T-helper 2 cell treated with Interferon-gamma antibody and Interleukin-4, amounts not matched to agents 5 μg/mL and 100 μg/mL, for 36 hours (primary cell): Measurements from ENCODE around the gene C16orf95.

Experiments used
- DNase-seq: peaks from one replicate; pipeline ENCODE4 v3.0.0; 2021; ENCODE audit warnings: low spot score
- H3K27ac Mint-ChIP-seq: one replicate; pipeline ENCODE4 v1.8.0; 2021; ENCODE audit warnings: mild to moderate bottlenecking, mixed read lengths
- H3K27me3 Mint-ChIP-seq: one replicate; pipeline ENCODE4 v1.8.0; 2021; ENCODE audit warnings: low read depth, mixed read lengths
- H3K36me3 Mint-ChIP-seq: one replicate; pipeline ENCODE4 v1.8.0; 2021; ENCODE audit warnings: low read depth, mixed read lengths
- H3K4me1 Mint-ChIP-seq: one replicate; pipeline ENCODE4 v1.8.0; 2021; ENCODE audit warnings: low read depth, mixed read lengths
- H3K4me3 Mint-ChIP-seq: one replicate; pipeline ENCODE4 v1.8.0; 2022; ENCODE audit warnings: mild to moderate bottlenecking, moderate library complexity, mixed read lengths
- H3K9me3 Mint-ChIP-seq: one replicate; pipeline ENCODE4 v1.8.0; 2021; ENCODE audit warnings: mixed read lengths

The C16orf95 gene

GRCh38 chr16:87321336-87322107 is 4.3 kb upstream of the C16orf95 start:
- no peak overlapping the region for H3K4me3 Mint-ChIP-seq
- DNase-seq: no peak
- H3K27ac Mint-ChIP-seq: no peak overlapping the region
- peaks cover 15% of the 10 kb centered on the region for H3K36me3 Mint-ChIP-seq
- peaks cover 17% of the 10 kb centered on the region for H3K4me1 Mint-ChIP-seq
- no peaks in the 10 kb centered on the region for H3K27me3 Mint-ChIP-seq
- H3K9me3 Mint-ChIP-seq: no peaks in the 10 kb centered on the region

DNA sequence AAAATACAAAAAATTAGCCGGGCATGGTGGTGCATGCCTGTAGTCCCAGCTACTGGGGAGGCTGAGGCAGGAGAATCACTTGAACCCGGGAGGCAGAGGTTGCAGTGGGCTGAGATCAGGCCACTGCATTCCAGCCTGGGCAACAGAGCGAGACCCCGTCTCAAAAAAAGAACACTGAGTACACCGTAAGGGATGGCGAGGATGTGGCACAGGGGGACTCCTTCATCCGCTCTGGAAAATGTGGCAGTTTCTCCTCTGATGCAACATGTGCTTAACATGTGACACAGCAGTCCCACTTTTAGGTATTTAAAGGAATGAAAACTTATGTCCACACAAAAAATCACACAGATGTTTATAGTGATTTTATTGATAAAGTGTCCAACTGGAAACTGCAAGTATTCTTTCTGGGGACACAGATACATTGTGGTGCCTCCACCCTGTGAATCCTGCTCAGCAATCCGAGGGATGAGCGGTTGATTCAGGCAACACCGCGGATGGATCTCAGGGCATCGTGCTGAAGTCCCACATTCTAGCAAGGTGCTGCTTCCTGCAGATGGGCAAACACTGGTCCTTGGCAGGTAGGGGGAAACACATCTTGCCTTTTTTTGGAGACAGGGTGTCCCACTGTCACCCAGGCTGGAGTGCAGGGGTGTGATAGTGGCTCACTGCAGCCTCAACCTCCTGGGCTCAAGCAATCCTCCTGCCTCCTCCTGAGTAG is 3.5 kb upstream of the C16orf95 start:
- no peak overlapping the region for H3K27ac Mint-ChIP-seq
- H3K36me3 Mint-ChIP-seq: peaks cover 15% of the 10 kb centered on the region
- H3K9me3 Mint-ChIP-seq: no peaks in the 10 kb centered on the region
- no peak overlapping the region for H3K4me3 Mint-ChIP-seq
- no peaks in the 10 kb centered on the region for H3K27me3 Mint-ChIP-seq
- peaks cover 18% of the 10 kb centered on the region for H3K4me1 Mint-ChIP-seq
- DNase-seq: no peak

DNA sequence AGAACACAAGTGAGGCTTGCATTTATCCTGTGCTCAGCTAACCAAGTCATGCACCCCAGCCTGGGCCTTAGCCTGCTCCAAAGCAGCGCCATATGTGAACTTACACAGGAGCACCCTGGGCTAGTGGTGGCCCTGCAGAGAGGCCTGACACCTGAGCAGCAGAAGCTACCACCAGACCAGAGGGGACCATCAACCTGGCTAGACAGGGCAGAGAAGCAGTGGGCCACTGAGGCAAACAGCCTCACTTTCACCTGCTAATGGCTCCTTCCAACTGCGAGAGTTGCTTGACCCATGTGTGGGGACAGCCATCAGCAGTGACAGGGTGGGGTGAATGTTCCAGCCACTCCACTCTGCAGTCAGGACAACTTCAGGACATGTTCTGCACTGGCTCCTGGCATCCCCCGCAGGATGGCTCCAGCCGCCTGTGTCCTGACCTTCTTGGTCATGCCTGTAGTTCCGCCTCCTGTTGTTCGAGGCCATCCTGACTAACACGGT is 2.9 kb upstream of the C16orf95 start:
- H3K27me3 Mint-ChIP-seq: no peaks in the 10 kb centered on the region
- H3K27ac Mint-ChIP-seq: no peak overlapping the region
- H3K4me3 Mint-ChIP-seq: no peak overlapping the region
- DNase-seq: no peak
- no peaks in the 10 kb centered on the region for H3K9me3 Mint-ChIP-seq
- peaks cover 15% of the 10 kb centered on the region for H3K36me3 Mint-ChIP-seq
- H3K4me1 Mint-ChIP-seq: peaks cover 16% of the 10 kb centered on the region

- Mint-ChIP-seq H3K36me3 (peaks cover 15% of the 10 kb centered on the region), H3K9me3 (no peaks in the 10 kb centered on the region), H3K27me3 (no peaks in the 10 kb centered on the region), H3K4me3 (peak overlapping the region; percentile 97), H3K27ac (peak overlapping the region; percentile 100), H3K4me1 (peaks cover 16% of the 10 kb centered on the region)
- DNase-seq: no peak
These were observed 1.8 kb upstream of the C16orf95 start for GRCh38 chr16:87319011-87319410.

DNA sequence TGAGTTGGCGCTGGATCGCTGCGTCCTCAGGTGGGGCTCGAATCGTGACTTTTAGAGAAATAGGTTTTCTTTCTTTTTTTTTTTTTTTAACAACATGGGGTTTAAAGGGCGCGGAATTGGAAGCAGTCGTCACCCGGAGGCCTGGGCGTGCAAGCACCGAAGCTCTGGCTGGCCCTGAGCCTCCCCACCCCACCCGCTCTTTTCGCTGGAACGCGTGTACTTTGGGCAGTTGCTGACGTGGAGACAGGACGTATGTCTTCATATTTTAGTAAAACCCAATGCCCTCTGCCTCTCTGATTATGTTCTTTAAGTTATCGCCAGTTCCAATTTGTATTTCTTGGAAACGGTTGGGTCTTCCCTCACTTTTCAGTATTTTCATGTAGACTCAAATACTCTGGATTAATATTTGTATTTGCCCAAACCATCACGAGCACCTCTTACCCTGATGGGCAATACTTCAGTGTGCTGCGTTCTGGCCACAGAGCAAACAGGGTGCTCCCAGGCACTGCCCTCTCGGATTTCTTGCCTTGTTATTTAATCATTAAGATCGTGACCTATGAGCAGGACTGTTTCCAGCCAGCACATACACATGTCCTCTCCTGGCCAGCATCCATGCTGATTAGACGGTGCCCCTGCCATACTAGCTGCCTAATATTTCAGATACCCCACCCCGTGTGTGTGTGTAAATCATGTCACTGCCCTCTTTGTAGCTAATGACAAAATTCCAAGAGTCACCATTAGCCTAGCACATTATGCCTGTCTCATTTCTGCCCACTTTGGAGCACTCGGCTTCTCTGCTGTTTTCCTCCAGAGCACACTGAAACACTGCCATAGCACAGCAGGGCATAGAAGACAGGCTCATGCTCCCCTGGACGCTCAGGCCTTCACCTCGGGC is 805 bp upstream of the C16orf95 start:
- Mint-ChIP-seq H3K4me3 (peak overlapping the region; percentile 97), H3K27me3 (no peaks in the 10 kb centered on the region), H3K36me3 (peaks cover 15% of the 10 kb centered on the region), H3K4me1 (peaks cover 16% of the 10 kb centered on the region), H3K9me3 (no peaks in the 10 kb centered on the region), H3K27ac (peak overlapping the region; percentile 100)
- DNase-seq: peak; percentile 33

- H3K4me1 Mint-ChIP-seq: peaks cover 16% of the 10 kb centered on the region
- H3K27ac Mint-ChIP-seq: peak overlapping the region; percentile 100
- H3K9me3 Mint-ChIP-seq: no peaks in the 10 kb centered on the region
These were observed 706 bp downstream of the C16orf95 start for GRCh38 chr16:87316450-87316922.

GRCh38 chr16:87314990-87315420 is 2.2 kb downstream of the C16orf95 start:
- no peak overlapping the region for H3K27ac Mint-ChIP-seq
- no peak for DNase-seq
- no peak overlapping the region for H3K4me3 Mint-ChIP-seq
- no peaks in the 10 kb centered on the region for H3K9me3 Mint-ChIP-seq
- peaks cover 16% of the 10 kb centered on the region for H3K4me1 Mint-ChIP-seq
- H3K36me3 Mint-ChIP-seq: peaks cover 15% of the 10 kb centered on the region
- H3K27me3 Mint-ChIP-seq: no peaks in the 10 kb centered on the region

More at GRCh38 chr16:87316450-87316922, 706 bp downstream of the C16orf95 start:
- DNase-seq: no peak
- Mint-ChIP-seq H3K27me3 (no peaks in the 10 kb centered on the region), H3K36me3 (peaks cover 15% of the 10 kb centered on the region), H3K4me3 (peak overlapping the region; percentile 97)

- peaks cover 8% of the 10 kb centered on the region for H3K36me3 Mint-ChIP-seq
- no peak overlapping the region for H3K4me3 Mint-ChIP-seq
- H3K9me3 Mint-ChIP-seq: peaks cover 3% of the 10 kb centered on the region
- peaks cover 12% of the 10 kb centered on the region for H3K4me1 Mint-ChIP-seq
- DNase-seq: no peak
- H3K27ac Mint-ChIP-seq: no peak overlapping the region
- H3K27me3 Mint-ChIP-seq: no peaks in the 10 kb centered on the region
These were observed 5.2 kb downstream of the C16orf95 start for GRCh38 chr16:87312008-87312407.

GRCh38 chr16:87311387-87311786 is 5.8 kb downstream of the C16orf95 start:
- peaks cover 8% of the 10 kb centered on the region for H3K4me1 Mint-ChIP-seq
- no peak for DNase-seq
- H3K27ac Mint-ChIP-seq: no peak overlapping the region
- H3K9me3 Mint-ChIP-seq: peaks cover 3% of the 10 kb centered on the region
- H3K4me3 Mint-ChIP-seq: no peak overlapping the region
- no peaks in the 10 kb centered on the region for H3K27me3 Mint-ChIP-seq
- peaks cover 8% of the 10 kb centered on the region for H3K36me3 Mint-ChIP-seq

- Mint-ChIP-seq H3K4me3 (no peak overlapping the region), H3K36me3 (peaks cover 8% of the 10 kb centered on the region), H3K27me3 (no peaks in the 10 kb centered on the region), H3K4me1 (peaks cover 5% of the 10 kb centered on the region), H3K9me3 (peaks cover 3% of the 10 kb centered on the region), H3K27ac (no peak overlapping the region)
- DNase-seq: no peak
These were observed 6.6 kb downstream of the C16orf95 start for GRCh38 chr16:87310610-87311009.

DNA sequence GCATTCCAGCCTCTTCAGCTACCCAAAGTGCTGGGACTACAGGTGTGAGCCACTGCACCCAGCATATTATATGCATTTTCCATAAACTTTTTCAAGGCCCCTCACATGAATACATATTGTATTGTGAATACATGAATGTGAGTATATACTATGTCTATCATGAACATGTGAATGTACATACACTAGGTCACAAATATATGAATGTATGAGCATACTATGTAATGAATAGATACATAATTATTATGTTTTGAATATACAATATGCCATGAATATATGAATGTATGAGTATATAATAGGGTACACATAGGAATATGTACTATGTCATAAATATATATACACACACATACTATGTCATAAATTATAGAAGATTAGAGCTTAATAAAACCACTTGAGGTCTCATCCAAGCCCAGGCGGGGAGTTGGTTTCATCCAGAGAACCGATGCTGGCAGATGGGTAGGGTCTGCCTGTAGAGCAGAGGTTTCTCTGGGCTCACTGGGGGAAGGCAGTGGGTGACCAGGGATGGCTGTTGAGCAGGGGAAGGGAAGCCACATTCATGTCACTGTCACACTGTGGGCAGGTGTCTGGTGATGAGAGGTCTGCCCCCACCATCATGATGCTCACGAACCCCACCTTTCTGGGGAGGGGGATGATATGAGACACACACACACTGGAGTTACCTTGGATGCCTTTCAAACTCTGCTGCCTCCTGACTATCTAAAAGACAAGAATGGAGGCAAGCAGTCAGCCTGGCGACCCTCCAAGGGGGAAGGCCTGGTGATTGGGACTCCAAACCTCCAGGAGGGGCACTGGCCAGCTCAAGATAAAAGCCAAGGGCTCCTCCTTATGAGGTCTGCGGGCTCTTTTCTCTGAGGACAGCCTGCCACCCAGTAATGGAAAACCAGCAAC is 7.3 kb downstream of the C16orf95 start:
- H3K4me3 Mint-ChIP-seq: no peak overlapping the region
- H3K27ac Mint-ChIP-seq: peak overlapping the region; percentile 70
- H3K27me3 Mint-ChIP-seq: no peaks in the 10 kb centered on the region
- peaks cover 3% of the 10 kb centered on the region for H3K9me3 Mint-ChIP-seq
- no peak for DNase-seq
- H3K4me1 Mint-ChIP-seq: peaks cover 9% of the 10 kb centered on the region
- H3K36me3 Mint-ChIP-seq: peaks cover 8% of the 10 kb centered on the region

DNA sequence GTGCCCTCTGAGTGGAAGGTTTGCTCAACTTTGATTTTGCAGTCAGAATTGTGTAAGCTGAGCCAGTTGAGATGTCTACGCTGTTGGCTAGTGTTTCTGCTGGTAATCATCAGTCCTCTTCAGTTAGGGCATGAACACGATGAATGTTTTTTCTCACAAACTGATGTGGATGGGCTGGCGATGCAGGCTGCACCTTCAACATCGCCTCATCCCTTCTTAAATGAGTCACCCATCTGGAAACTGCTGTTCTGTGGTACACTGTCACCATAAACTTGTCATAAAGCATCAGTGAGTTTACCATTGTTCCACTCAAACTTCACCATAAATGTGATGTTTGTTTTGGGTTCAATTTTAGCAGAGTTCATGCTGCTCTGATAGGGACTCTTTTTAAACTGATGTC is 8.4 kb downstream of the C16orf95 start:
- Mint-ChIP-seq H3K9me3 (peaks cover 3% of the 10 kb centered on the region), H3K27ac (peak overlapping the region; percentile 80)
- peak; percentile 54 for DNase-seq

DNA sequence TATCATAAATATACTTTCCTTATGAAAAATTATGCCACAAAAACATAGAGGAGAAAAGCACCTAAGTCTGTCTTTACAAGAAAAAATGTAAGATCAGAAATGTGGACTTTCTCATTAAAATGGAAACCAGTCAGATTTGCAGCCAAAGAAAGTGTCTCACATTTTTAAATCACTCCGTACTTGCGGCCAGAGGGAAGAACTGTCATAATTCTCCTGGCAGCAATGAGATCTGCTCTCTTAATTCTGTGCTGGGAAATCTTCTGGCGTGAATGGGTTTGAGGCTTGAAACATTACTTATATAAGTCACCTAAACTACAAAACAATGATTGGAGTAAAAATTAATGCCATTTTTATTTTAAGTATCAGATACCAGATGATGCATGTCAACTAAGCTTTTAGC is 10.7 kb downstream of the C16orf95 start:
- Mint-ChIP-seq H3K36me3 (peaks cover 12% of the 10 kb centered on the region), H3K4me3 (no peak overlapping the region), H3K27me3 (no peaks in the 10 kb centered on the region), H3K4me1 (peaks cover 27% of the 10 kb centered on the region), H3K9me3 (peaks cover 3% of the 10 kb centered on the region), H3K27ac (no peak overlapping the region)
- no peak for DNase-seq

More for the DNA sequence above, 8.4 kb downstream of the C16orf95 start:
- peak overlapping the region; percentile 34 for H3K4me3 Mint-ChIP-seq
- no peaks in the 10 kb centered on the region for H3K27me3 Mint-ChIP-seq
- H3K36me3 Mint-ChIP-seq: peaks cover 9% of the 10 kb centered on the region
- H3K4me1 Mint-ChIP-seq: peaks cover 18% of the 10 kb centered on the region
